G401 (cell line): ENCODE data around the gene MUC5AC. TPM values are rescaled to one million over a fixed set of nuclear protein-coding genes. Genes with fewer than 3 reads are reported as not detected.
"Not testable (repeated sequence)": the region's sequence is repeated elsewhere in the genome, so short reads cannot be mapped to it uniquely, and the experiment has no call there.

ENCODE experiments used
- DNase-seq: peaks from one replicate; pipeline ENCODE4 v3.0.0-alpha.2; 2015; ENCODE audit warnings: low spot score
- in situ Hi-C: cut with HindIII; loops from 2 replicates; pipeline ENCODE4 v1.10.0; 2016; ENCODE audit warnings: low sequenced_read_pairs, mixed read lengths
- total RNA-seq: library from RNA; depleted of rRNA; stranded (reverse); fragments of >200 nt; shearing (Covaris generic); gene quantifications from 2 replicates; pipeline ENCODE4 v1.2.3, GENCODE V29; 2014

MUC5AC gene
- total RNA-seq, 1 experiment from 2014 or later: not detected

DNA sequence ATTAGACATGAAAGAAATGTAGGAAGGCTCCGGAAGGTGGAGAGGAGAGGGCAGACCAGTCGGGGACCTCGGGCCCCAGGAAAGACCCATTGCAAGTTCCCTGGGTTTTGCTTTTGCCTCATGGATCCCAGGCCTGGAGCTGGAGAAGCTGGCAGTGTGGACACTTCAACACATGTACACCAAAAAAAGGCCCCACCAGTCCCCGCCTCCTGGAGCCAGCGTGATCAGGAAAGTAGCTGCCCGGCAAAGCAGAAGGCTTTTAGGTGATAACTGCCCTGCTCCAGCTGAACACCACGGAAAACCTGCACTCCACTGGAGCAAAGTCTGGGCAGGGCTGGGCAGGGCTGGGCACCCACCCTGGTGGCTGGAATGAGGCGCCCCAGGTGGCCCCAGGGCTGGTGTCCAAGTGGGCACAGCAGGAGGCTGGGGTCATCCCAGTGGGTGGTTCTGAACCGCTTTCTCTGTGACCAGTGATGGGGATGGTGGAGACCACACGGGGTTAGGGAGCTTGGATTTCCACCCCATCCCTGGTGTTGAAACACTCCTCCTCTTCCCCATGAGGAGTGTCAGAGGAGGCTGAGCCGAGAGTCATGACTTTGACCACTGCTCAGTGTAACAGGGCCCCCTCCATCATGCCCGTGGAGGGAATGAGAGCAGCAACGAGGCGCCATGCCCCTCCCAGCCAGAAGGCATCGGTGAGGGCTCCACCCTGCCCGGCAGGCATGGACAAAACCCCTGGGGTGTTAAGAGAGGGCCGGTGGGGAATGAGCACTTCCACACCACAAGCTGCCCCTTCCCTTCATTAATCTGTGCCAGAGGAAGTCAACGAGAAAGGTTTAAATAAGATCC, 16.9 kb upstream of the MUC5AC start:
- in situ Hi-C loops: no loop called here

GRCh38 chr11:1146365-1146764, 11.4 kb upstream of the MUC5AC start:
- in situ Hi-C loops: no loop called here
- no peak for DNase-seq

More for the DNA sequence above, 16.9 kb upstream of the MUC5AC start:
- DNase-seq: no peak

- no peak for DNase-seq
- in situ Hi-C loops: no loop called here
Measured at GRCh38 chr11:1147792-1148191, 10.0 kb upstream of the MUC5AC start.

DNA sequence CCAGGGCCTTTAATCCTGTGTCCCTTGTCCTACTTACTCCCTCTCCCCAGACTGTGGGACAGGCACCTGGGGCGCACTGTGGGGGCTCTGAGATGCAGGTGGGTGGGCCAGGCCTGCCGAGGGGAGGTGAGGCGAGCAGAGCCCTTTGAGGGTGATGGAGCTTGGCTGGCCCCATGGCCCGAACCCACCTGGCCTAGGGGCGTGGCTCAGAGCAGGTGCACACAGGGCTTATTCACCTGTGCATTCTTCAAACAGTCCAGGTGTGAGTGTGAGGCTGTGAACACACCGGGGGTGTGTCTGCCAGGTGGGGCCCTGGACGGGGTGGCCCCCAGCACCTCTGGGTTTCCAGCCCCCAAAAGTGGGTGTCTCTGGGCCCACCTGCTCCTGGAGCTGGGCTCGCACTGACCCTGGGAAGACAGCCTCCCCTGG, 9.0 kb upstream of the MUC5AC start:
- in situ Hi-C loops: no loop called here
- no peak for DNase-seq

GRCh38 chr11:1149545-1149944, 8.2 kb upstream of the MUC5AC start:
- DNase-seq: no peak
- in situ Hi-C loops: no loop called here

- DNase-seq: no peak
- in situ Hi-C loops: no loop called here
Measured at GRCh38 chr11:1150116-1150515, 7.6 kb upstream of the MUC5AC start.

GRCh38 chr11:1150769-1151365, 6.9 kb upstream of the MUC5AC start:
- DNase-seq: no peak
- in situ Hi-C loops: no loop called here

- in situ Hi-C loops: no loop called here
- no peak for DNase-seq
Measured at GRCh38 chr11:1151366-1152315, 6.1 kb upstream of the MUC5AC start.

DNA sequence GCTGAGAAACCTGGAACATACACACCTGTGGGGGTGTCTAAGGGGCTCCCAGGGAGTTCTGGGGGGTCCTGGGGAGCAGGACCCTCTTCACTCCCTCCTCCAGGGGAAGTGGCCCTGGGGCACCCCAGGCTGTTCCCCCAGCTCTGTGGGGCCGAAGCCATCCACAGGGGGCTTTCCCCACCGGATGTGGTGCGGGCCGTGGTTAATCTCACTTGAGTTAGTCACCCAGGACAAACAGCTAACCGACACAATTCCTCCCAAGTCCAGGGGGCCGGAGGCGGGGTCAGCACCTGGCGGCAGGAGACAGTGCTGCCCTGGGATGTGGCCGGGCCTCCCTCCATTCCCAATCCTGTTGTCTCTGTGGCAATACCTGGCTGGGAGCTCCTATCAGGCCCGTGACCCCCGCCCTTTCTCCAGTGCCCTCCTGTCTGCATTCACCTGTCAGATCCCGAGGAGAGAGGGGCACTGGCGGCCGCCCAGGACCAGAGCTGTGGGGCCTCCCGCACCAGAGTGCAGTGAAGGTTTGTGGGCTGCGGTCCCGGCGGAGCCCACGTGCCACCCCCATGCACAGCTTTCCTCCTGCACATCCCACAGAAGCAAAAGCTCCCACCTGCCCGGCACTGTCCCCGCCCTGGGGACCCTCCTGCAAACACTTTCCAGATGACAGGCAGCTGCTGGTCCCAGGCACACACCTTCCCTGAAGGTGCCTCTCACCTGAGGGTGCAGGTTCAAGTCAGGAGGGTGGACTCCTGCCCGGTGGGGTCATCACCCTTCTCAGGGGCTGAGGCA, 5.2 kb upstream of the MUC5AC start:
- in situ Hi-C loops: no loop called here
- DNase-seq: no peak

DNA sequence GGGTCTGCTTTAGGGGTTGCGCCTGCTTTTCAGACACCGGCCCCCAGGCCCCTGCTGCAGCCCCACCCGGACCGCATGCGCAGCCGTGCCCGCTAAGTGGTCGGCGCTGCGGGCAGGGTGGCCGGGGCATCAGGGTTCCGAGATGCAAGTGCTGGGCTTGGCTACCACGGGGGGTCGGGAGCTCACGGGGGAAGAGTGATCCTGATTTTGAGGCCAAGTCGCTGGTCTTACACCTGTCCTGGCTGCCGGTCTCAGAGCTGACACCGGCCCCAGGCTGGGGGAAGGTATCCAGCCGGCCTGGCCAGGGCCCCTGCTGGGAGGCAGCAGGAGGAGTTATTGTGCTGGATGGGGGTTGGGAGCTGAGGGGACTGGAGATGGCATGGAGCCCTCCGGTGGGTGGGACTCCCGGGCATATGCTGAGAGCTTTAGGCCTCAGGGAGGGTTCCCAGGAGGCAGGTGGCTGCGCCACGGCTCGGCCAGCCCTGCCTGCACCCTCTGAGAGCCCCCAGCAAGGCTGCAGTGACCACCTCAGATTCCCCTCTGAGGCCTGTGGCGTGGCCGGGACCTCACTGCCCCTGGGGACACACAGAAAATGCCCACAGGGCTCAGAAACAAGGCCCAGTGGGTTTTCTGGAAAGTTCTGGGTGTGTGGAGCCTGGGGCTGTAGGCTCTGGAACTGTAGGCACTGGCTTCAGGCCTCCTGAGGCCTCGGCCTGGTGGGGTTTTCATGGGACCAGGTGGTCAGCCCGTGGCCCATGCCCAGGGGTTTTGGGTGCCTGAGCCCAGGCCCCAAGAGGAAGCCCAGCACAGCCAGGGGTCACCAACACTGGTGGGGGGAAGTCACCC, 4.4 kb upstream of the MUC5AC start:
- no peak for DNase-seq
- in situ Hi-C loops: no loop called here

DNA sequence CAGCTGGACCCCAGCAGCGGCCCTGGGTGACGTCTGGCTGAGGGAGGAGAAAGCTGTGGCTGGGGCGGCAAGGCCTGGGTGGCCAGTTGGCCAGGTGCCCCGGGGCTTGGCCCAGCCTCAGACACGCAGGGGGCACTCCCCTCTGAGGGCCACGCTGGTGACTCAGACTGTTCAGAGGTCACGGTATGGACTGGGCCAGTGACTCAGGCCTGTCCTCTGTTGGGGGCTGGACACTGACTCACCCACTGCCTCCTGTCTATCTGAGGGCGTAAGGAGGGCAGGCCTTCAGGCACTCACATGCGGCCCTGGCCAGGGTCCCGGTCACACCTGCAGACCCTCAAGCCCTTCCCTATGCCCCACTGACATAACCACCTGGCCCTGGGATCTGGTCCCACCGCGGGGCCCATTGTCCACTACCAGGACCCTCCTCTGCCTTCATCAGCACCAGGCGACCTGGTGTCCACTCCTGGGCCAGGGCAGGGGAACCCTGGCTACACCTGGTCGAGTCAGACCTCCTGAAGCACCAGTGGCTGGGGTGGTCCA, 3.7 kb upstream of the MUC5AC start:
- no peak for DNase-seq
- in situ Hi-C loops: no loop called here

- in situ Hi-C loops: not testable (repeated sequence)
Measured at GRCh38 chr11:1154656-1155055, 3.1 kb upstream of the MUC5AC start.

GRCh38 chr11:1155274-1155693, 2.5 kb upstream of the MUC5AC start:
- DNase-seq: no peak
- in situ Hi-C loops: no loop called here

More at GRCh38 chr11:1154656-1155055, 3.1 kb upstream of the MUC5AC start:
- DNase-seq: not testable (repeated sequence)

DNA sequence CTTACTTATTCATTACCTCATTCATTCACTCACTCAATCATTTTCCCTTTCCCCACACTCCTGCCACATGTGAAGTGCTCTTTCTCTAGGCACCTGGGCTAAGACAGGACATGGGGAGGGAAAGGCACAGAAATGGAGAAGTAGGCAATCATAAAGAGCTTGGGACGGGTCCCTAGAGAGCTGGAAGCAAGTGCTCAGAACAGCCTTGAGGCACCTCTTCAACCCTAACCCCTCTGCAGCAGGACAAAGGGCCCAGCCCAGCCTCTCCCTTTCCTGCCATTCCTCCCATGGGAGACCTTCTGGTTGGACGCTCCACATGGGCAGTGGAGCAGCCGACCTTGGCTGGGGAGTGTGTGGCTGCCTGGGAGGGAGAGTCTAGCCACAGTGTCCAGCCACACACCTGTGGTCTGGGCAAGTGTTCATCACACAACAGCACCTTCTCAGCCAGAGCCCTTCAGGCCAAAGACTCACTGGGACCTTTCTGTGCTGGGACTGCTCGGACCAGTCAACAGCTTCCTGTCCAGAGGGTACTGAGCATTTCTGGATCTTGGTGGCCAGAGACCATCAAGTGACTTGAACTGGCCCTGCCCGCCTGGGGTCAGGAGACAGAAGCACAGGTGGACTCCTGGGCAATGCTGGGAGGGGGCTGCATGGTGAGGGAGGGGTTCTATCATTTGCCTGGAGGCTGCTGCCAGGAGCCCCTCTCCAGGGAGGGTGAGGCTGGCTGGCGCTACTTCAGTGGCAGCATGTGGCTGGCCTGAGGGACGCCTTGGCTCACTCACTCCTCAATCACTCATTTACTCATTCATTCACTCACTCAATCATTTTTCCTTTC, 1.0 kb upstream of the MUC5AC start:
- in situ Hi-C loops: no loop called here
- no peak for DNase-seq

- in situ Hi-C loops: no loop called here
- DNase-seq: no peak
Measured at GRCh38 chr11:1157341-1157644, 460 bp upstream of the MUC5AC start.

GRCh38 chr11:1158681-1159487, 1.1 kb downstream of the MUC5AC start:
- in situ Hi-C loops: no loop called here

More at GRCh38 chr11:1158681-1159487, 1.1 kb downstream of the MUC5AC start:
- DNase-seq: no peak
